HG03064 (cell line): ENCODE measurements around the gene UIMC1.

ENCODE experiments used
- ATAC-seq: cut with Tn5 transposase; IDR thresholded peaks from one replicate; pipeline ENCODE4 v1.9.1; 2021; ENCODE audit warnings: low read depth; ENCODE audit not compliant: unreplicated experiment

The UIMC1 gene

GRCh38 chr5:176906796-176907195 is 99.8 kb downstream of the UIMC1 start:
- ATAC-seq = no peak

- no peak for ATAC-seq
These were observed 100.5 kb downstream of the UIMC1 start for GRCh38 chr5:176906126-176906525.

GRCh38 chr5:176904276-176904675 is 102.3 kb downstream of the UIMC1 start:
- no peak for ATAC-seq

GRCh38 chr5:176902911-176903664 is 103.5 kb downstream of the UIMC1 start:
- no peak for ATAC-seq

GRCh38 chr5:176902102-176902814 is 104.3 kb downstream of the UIMC1 start:
- no peak for ATAC-seq

GRCh38 chr5:176901260-176902101 is 105.1 kb downstream of the UIMC1 start:
- no peak for ATAC-seq

- ATAC-seq = no peak
These were observed 105.8 kb downstream of the UIMC1 start for GRCh38 chr5:176900780-176901204.

GRCh38 chr5:176899946-176900779 is 106.4 kb downstream of the UIMC1 start:
- no peak for ATAC-seq

- ATAC-seq = no peak
These were observed 107.2 kb downstream of the UIMC1 start, which contains the start of gene HK3 for GRCh38 chr5:176899296-176899891. HK3 (minus strand) TSS chr5:176899346; CDS start chr5:176896159, 3,187 bp downstream.

GRCh38 chr5:176897263-176897662 is 109.3 kb downstream of the UIMC1 start:
- ATAC-seq = no peak

- no peak for ATAC-seq
These were observed 110.7 kb downstream of the UIMC1 start for GRCh38 chr5:176895831-176896230.

- no peak for ATAC-seq
These were observed 112.3 kb downstream of the UIMC1 start for GRCh38 chr5:176894298-176894697.

GRCh38 chr5:176892663-176893062 is 113.9 kb downstream of the UIMC1 start:
- no peak for ATAC-seq

- ATAC-seq = no peak
These were observed 115.1 kb downstream of the UIMC1 start for GRCh38 chr5:176891331-176891958.

GRCh38 chr5:176890455-176891330 is 115.9 kb downstream of the UIMC1 start:
- ATAC-seq = no peak

- ATAC-seq = no peak
These were observed 117.0 kb downstream of the UIMC1 start for GRCh38 chr5:176889321-176890280.

GRCh38 chr5:176888865-176889165 is 117.8 kb downstream of the UIMC1 start:
- no peak for ATAC-seq
